ENCODE measurements around the gene TMCC2.

Gene TMCC2

DNA sequence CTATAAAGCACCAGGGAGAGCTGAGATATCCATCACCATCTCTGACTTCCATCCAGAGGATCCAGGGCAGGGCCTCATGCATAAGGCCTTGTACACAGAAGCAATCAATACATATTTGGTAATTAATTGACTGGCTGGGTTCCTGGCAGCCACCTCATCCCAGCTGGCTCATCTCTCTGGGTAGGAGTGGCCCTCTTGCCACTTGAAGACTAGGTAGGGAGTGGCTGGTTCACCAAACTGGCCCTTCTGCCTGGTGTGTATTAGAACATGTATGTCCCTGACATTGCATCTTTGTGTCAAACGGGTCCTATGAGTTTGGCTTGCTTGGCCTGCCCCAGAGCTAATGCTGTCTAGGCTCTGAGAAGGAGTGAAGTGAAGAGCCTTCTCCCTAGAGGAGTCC, 82.0 kb downstream of the TMCC2 start:
- no peaks in the 10 kb centered on the region for H3K36me3 ChIP-seq (replicated peaks; ENCODE audit: insufficient read depth, low read length)
- TF ChIP-seq EZH2phosphoT487 (IDR thresholded peaks at IDR 0.05; ENCODE audit: low read length) (no peak), EZH2 (optimal IDR thresholded peaks at IDR 0.05; ENCODE audit: low read depth, low read length) (no peak)
- TF ChIP-seq, protein P1, sequence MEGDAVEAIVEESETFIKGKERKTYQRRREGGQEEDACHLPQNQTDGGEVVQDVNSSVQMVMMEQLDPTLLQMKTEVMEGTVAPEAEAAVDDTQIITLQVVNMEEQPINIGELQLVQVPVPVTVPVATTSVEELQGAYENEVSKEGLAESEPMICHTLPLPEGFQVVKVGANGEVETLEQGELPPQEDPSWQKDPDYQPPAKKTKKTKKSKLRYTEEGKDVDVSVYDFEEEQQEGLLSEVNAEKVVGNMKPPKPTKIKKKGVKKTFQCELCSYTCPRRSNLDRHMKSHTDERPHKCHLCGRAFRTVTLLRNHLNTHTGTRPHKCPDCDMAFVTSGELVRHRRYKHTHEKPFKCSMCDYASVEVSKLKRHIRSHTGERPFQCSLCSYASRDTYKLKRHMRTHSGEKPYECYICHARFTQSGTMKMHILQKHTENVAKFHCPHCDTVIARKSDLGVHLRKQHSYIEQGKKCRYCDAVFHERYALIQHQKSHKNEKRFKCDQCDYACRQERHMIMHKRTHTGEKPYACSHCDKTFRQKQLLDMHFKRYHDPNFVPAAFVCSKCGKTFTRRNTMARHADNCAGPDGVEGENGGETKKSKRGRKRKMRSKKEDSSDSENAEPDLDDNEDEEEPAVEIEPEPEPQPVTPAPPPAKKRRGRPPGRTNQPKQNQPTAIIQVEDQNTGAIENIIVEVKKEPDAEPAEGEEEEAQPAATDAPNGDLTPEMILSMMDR (IDR thresholded peaks at IDR 0.05; ENCODE audit: low read length), result no peak
- H3K4me2 ChIP-seq (ENCODE audit: low read depth, low read length), result no peak overlapping the region

DNA sequence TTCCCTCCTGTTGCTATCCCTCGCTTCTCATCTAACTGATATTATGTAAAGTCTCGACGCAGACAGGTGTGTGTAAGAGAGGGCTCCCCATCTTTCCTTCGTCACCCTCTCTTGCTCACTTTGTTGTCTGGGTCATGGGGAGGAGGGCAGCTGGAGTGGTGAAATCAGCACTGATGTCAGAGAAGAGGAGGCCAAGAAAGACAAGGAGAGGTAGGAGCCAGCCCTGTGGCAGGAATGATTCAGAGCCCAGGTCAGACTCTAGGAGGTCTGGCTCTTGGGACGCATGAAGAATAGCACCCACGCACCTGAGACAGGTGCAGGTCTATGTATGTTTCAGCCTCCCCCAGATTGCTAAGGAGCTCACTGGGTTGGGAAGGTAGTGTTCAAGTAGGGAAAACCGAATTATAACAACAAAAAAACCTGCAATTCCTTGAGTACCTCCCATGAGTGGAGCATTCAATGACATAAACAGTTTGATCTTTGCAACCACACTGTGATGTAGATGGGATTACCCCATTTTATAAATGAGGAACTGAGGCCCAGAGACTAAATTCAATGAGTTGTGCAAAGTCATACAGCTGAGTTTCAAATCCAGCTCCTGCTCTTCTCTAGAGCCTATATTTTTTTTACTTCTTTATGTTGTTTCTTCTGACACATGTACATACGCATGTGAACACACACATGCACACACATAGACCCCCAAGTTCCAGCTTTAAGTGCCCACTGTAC, 83.4 kb downstream of the TMCC2 start:
- Histone ChIP-seq H3K9ac (ENCODE audit: low read length) (no peak overlapping the region), H3K9me3 (replicated peaks; ENCODE audit: insufficient read depth, low read length) (no peaks in the 10 kb centered on the region), H3K36me3 (replicated peaks; ENCODE audit: insufficient read depth, low read length) (no peaks in the 10 kb centered on the region), H3K79me2 (ENCODE audit: low read length) (peaks cover 67% of the 10 kb centered on the region), H3F3A (ENCODE audit: insufficient read depth, low read length) (peaks cover 26% of the 10 kb centered on the region), H3K9me2 (replicated peaks; ENCODE audit: insufficient read depth, low read length) (no peaks in the 10 kb centered on the region), H3K4me3 (ENCODE audit: low read length) (no peak overlapping the region), H2AFZ (ENCODE audit: low read length) (no peak overlapping the region), H3K4me2 (ENCODE audit: low read depth, low read length) (no peak overlapping the region), H3K27me3 (replicated peaks; ENCODE audit: insufficient read depth, low read length) (no peaks in the 10 kb centered on the region), H3K4me1 (ENCODE audit: low read length) (peaks cover 49% of the 10 kb centered on the region), H4K20me1 (ENCODE audit: insufficient read depth, low read length) (no peaks in the 10 kb centered on the region), H3K27ac (ENCODE audit: low read length) (no peak overlapping the region)
- no peak for DNase-seq
- TF ChIP-seq, protein P1 (IDR thresholded peaks at IDR 0.05; ENCODE audit: low read length), result no peak
- TF ChIP-seq EZH2phosphoT487 (IDR thresholded peaks at IDR 0.05; ENCODE audit: low read length) (no peak), EZH2 (optimal IDR thresholded peaks at IDR 0.05; ENCODE audit: low read depth, low read length) (no peak)

More for the DNA sequence above, 82.0 kb downstream of the TMCC2 start:
- H4K20me1 ChIP-seq (ENCODE audit: insufficient read depth, low read length), result no peaks in the 10 kb centered on the region
- no peak overlapping the region for H2AFZ ChIP-seq (ENCODE audit: low read length)
- peaks cover 53% of the 10 kb centered on the region for H3K79me2 ChIP-seq (ENCODE audit: low read length)
- H3K9me2 ChIP-seq (replicated peaks; ENCODE audit: insufficient read depth, low read length), result no peaks in the 10 kb centered on the region
- peaks cover 35% of the 10 kb centered on the region for H3K4me1 ChIP-seq (ENCODE audit: low read length)
- H3F3A ChIP-seq (ENCODE audit: insufficient read depth, low read length), result peaks cover 21% of the 10 kb centered on the region
- no peak for DNase-seq
- no peaks in the 10 kb centered on the region for H3K27me3 ChIP-seq (replicated peaks; ENCODE audit: insufficient read depth, low read length)
- no peaks in the 10 kb centered on the region for H3K9me3 ChIP-seq (replicated peaks; ENCODE audit: insufficient read depth, low read length)
- H3K27ac ChIP-seq (ENCODE audit: low read length), result no peak overlapping the region
- no peak overlapping the region for H3K9ac ChIP-seq (ENCODE audit: low read length)
- no peak overlapping the region for H3K4me3 ChIP-seq (ENCODE audit: low read length)

GRCh38 chr1:205312866-205313562, 85.3 kb downstream of the TMCC2 start:
- no peak for TF ChIP-seq EZH2 (optimal IDR thresholded peaks at IDR 0.05; ENCODE audit: low read depth, low read length)
- no peak for TF ChIP-seq EZH2phosphoT487 (IDR thresholded peaks at IDR 0.05; ENCODE audit: low read length)
- no peaks in the 10 kb centered on the region for H3K9me2 ChIP-seq (replicated peaks; ENCODE audit: insufficient read depth, low read length)
- peaks cover 68% of the 10 kb centered on the region for H3K4me1 ChIP-seq (ENCODE audit: low read length)
- H3K4me3 ChIP-seq (ENCODE audit: low read length), result peak overlapping the region; percentile 55
- peaks cover 36% of the 10 kb centered on the region for H3F3A ChIP-seq (ENCODE audit: insufficient read depth, low read length)
- H2AFZ ChIP-seq (ENCODE audit: low read length), result peak overlapping the region; percentile 70
- no peaks in the 10 kb centered on the region for H3K9me3 ChIP-seq (replicated peaks; ENCODE audit: insufficient read depth, low read length)
- H3K27me3 ChIP-seq (replicated peaks; ENCODE audit: insufficient read depth, low read length), result no peaks in the 10 kb centered on the region
- H3K4me2 ChIP-seq (ENCODE audit: low read depth, low read length), result peak overlapping the region; percentile 92
- H3K27ac ChIP-seq (ENCODE audit: low read length), result peak overlapping the region; percentile 84
- H3K36me3 ChIP-seq (replicated peaks; ENCODE audit: insufficient read depth, low read length), result no peaks in the 10 kb centered on the region
- H3K9ac ChIP-seq (ENCODE audit: low read length), result peak overlapping the region; percentile 70
- peaks cover 86% of the 10 kb centered on the region for H3K79me2 ChIP-seq (ENCODE audit: low read length)
- peak; percentile 42 for DNase-seq
- H4K20me1 ChIP-seq (ENCODE audit: insufficient read depth, low read length), result no peaks in the 10 kb centered on the region
